ENCODE measurements around the gene NKD1. TPM values are rescaled to one million over a fixed set of nuclear protein-coding genes. Genes with fewer than 3 reads are reported as not detected.

The NKD1 gene
- total RNA-seq, 1 experiment from 2014 or later, result 0.02 TPM

GRCh38 chr16:50607447-50607846 lies 59.3 kb downstream of the NKD1 start:
- no peak for DNase-seq
- H3K27me3 ChIP-seq, result peaks cover 19% of the 10 kb centered on the region; the same call in 1 of the 2 replicates
- H3K4me1 ChIP-seq, result no peaks in the 10 kb centered on the region

GRCh38 chr16:50607970-50608557 lies 59.9 kb downstream of the NKD1 start:
- Histone ChIP-seq H3K36me3 (no peaks in the 10 kb centered on the region), H3K27ac (no peak overlapping the region)

More at GRCh38 chr16:50607447-50607846, 59.3 kb downstream of the NKD1 start:
- H3K27ac ChIP-seq, result no peak overlapping the region
- no peak overlapping the region for H3K4me3 ChIP-seq
- H3K9me3 ChIP-seq (replicated peaks), result no peaks in the 10 kb centered on the region
- H3K36me3 ChIP-seq, result no peaks in the 10 kb centered on the region

GRCh38 chr16:50609049-50609448 lies 60.9 kb downstream of the NKD1 start:
- DNase-seq, result no peak
- Histone ChIP-seq H3K27ac (no peak overlapping the region), H3K4me1 (0 out of 2 replicates have a peak, but pooled peaks cover 3% of the 10 kb centered on the region)

More at GRCh38 chr16:50607970-50608557, 59.9 kb downstream of the NKD1 start:
- Histone ChIP-seq H3K27me3 (peaks cover 19% of the 10 kb centered on the region; the same call in 1 of the 2 replicates), H3K4me3 (no peak overlapping the region), H3K9me3 (replicated peaks) (no peaks in the 10 kb centered on the region), H3K4me1 (no peaks in the 10 kb centered on the region)
- DNase-seq, result no peak

GRCh38 chr16:50609471-50609870 lies 61.3 kb downstream of the NKD1 start:
- peaks cover 16% of the 10 kb centered on the region; the same call in 1 of the 2 replicates for H3K27me3 ChIP-seq
- H3K9me3 ChIP-seq (replicated peaks), result no peaks in the 10 kb centered on the region
- H3K4me3 ChIP-seq, result no peak overlapping the region
- H3K4me1 ChIP-seq, result 0 out of 2 replicates have a peak, but pooled peaks cover 3% of the 10 kb centered on the region
- DNase-seq, result no peak
- H3K27ac ChIP-seq, result no peak overlapping the region
- H3K36me3 ChIP-seq, result no peaks in the 10 kb centered on the region

More at GRCh38 chr16:50609049-50609448, 60.9 kb downstream of the NKD1 start:
- Histone ChIP-seq H3K36me3 (no peaks in the 10 kb centered on the region), H3K4me3 (no peak overlapping the region), H3K9me3 (replicated peaks) (no peaks in the 10 kb centered on the region), H3K27me3 (peaks cover 16% of the 10 kb centered on the region; the same call in 1 of the 2 replicates)

GRCh38 chr16:50610331-50611262 lies 62.4 kb downstream of the NKD1 start:
- Histone ChIP-seq H3K4me1 (peaks cover 13% of the 10 kb centered on the region), H3K27ac (no peak overlapping the region), H3K36me3 (no peaks in the 10 kb centered on the region), H3K4me3 (no peak overlapping the region), H3K27me3 (peaks cover 16% of the 10 kb centered on the region; the same call in 1 of the 2 replicates), H3K9me3 (replicated peaks) (no peaks in the 10 kb centered on the region)
- peak in 1 of 2 experiments; percentile 40 for DNase-seq

- H3K27ac ChIP-seq, result no peak overlapping the region
- H3K4me3 ChIP-seq, result no peak overlapping the region
- peaks cover 16% of the 10 kb centered on the region; the same call in 1 of the 2 replicates for H3K27me3 ChIP-seq
- H3K4me1 ChIP-seq, result peaks cover 14% of the 10 kb centered on the region
- H3K36me3 ChIP-seq, result no peaks in the 10 kb centered on the region
- H3K9me3 ChIP-seq (replicated peaks), result no peaks in the 10 kb centered on the region
- DNase-seq, result no peak
Measured at GRCh38 chr16:50611332-50611934, 63.2 kb downstream of the NKD1 start.

- Histone ChIP-seq H3K4me1 (peaks cover 14% of the 10 kb centered on the region), H3K36me3 (no peaks in the 10 kb centered on the region), H3K27me3 (peaks cover 16% of the 10 kb centered on the region; the same call in 1 of the 2 replicates), H3K9me3 (replicated peaks) (no peaks in the 10 kb centered on the region), H3K4me3 (no peak overlapping the region), H3K27ac (no peak overlapping the region)
- DNase-seq, result no peak
Measured at GRCh38 chr16:50611995-50612848, 64.0 kb downstream of the NKD1 start.

GRCh38 chr16:50612849-50613198 lies 64.6 kb downstream of the NKD1 start:
- H3K27me3 ChIP-seq, result peaks cover 16% of the 10 kb centered on the region; the same call in 1 of the 2 replicates
- no peaks in the 10 kb centered on the region for H3K9me3 ChIP-seq (replicated peaks)
- no peak overlapping the region for H3K27ac ChIP-seq
- peaks cover 14% of the 10 kb centered on the region for H3K4me1 ChIP-seq
- DNase-seq, result no peak
- no peak overlapping the region for H3K4me3 ChIP-seq
- no peaks in the 10 kb centered on the region for H3K36me3 ChIP-seq

GRCh38 chr16:50613281-50613963 lies 65.2 kb downstream of the NKD1 start:
- no peak overlapping the region for H3K4me3 ChIP-seq
- no peaks in the 10 kb centered on the region for H3K36me3 ChIP-seq
- no peak overlapping the region for H3K27ac ChIP-seq
- H3K4me1 ChIP-seq, result peaks cover 14% of the 10 kb centered on the region
- H3K27me3 ChIP-seq, result peaks cover 16% of the 10 kb centered on the region; the same call in 1 of the 2 replicates
- H3K9me3 ChIP-seq (replicated peaks), result no peaks in the 10 kb centered on the region
- DNase-seq, result peak in 1 of 2 experiments; percentile 22

GRCh38 chr16:50613964-50614474 lies 65.8 kb downstream of the NKD1 start:
- no peak overlapping the region for H3K4me3 ChIP-seq
- peaks cover 16% of the 10 kb centered on the region; the same call in 1 of the 2 replicates for H3K27me3 ChIP-seq
- no peaks in the 10 kb centered on the region for H3K36me3 ChIP-seq
- H3K4me1 ChIP-seq, result peaks cover 14% of the 10 kb centered on the region
- no peaks in the 10 kb centered on the region for H3K9me3 ChIP-seq (replicated peaks)
- H3K27ac ChIP-seq, result no peak overlapping the region
- DNase-seq, result no peak

- peak; percentile 54 to 71 for DNase-seq
- peaks cover 16% of the 10 kb centered on the region; the same call in 1 of the 2 replicates for H3K27me3 ChIP-seq
- no peaks in the 10 kb centered on the region for H3K36me3 ChIP-seq
- H3K4me3 ChIP-seq, result no peak overlapping the region
- H3K4me1 ChIP-seq, result peaks cover 14% of the 10 kb centered on the region
- no peak overlapping the region for H3K27ac ChIP-seq
- H3K9me3 ChIP-seq (replicated peaks), result no peaks in the 10 kb centered on the region
Measured at GRCh38 chr16:50614955-50615724, 66.9 kb downstream of the NKD1 start.

GRCh38 chr16:50615891-50616290 lies 67.7 kb downstream of the NKD1 start:
- no peak for DNase-seq
- H3K9me3 ChIP-seq (replicated peaks), result no peaks in the 10 kb centered on the region
- H3K4me3 ChIP-seq, result no peak overlapping the region
- H3K27me3 ChIP-seq, result peaks cover 16% of the 10 kb centered on the region; the same call in 1 of the 2 replicates
- H3K36me3 ChIP-seq, result no peaks in the 10 kb centered on the region
- H3K4me1 ChIP-seq, result peaks cover 14% of the 10 kb centered on the region
- no peak overlapping the region for H3K27ac ChIP-seq

- H3K4me1 ChIP-seq, result peaks cover 14% of the 10 kb centered on the region
- DNase-seq, result no peak
- H3K9me3 ChIP-seq (replicated peaks), result no peaks in the 10 kb centered on the region
- H3K27ac ChIP-seq, result no peak overlapping the region
- H3K27me3 ChIP-seq, result peaks cover 11% of the 10 kb centered on the region; the same call in 1 of the 2 replicates
- H3K4me3 ChIP-seq, result no peak overlapping the region
- no peaks in the 10 kb centered on the region for H3K36me3 ChIP-seq
Measured at GRCh38 chr16:50616386-50616785, 68.2 kb downstream of the NKD1 start.

Measured in SJCRH30 (cell line).